Neuronal stem cell (in vitro differentiated cells): ENCODE measurements around the gene SHISA9.

ENCODE experiments used
- DNase-seq: peaks from one replicate; pipeline ENCODE4 v3.0.0-alpha.2; 2013; ENCODE audit warnings: low spot score
- H2AFZ ChIP-seq: one replicate; pipeline ENCODE4 v1.6.1; 2013; ENCODE audit warnings: mild to moderate bottlenecking, low read length, inconsistent platforms
- H2AK5ac ChIP-seq: 2 replicates; pipeline ENCODE4 v1.6.1; 2013; ENCODE audit warnings: low read depth, mild to moderate bottlenecking, inconsistent platforms, low read length, moderate library complexity, mixed read lengths
- H2BK120ac ChIP-seq: 2 replicates; pipeline ENCODE4 v1.6.1; 2013; ENCODE audit warnings: low read depth, mild to moderate bottlenecking, inconsistent platforms, low read length, moderate library complexity, mixed read lengths
- H2BK12ac ChIP-seq: one replicate; pipeline ENCODE4 v1.6.1; 2013; ENCODE audit warnings: low read length, inconsistent platforms
- H2BK15ac ChIP-seq: 2 replicates; pipeline ENCODE4 v1.6.1; 2013; ENCODE audit warnings: mild to moderate bottlenecking, low read length, inconsistent platforms, mixed read lengths
- H2BK5ac ChIP-seq: one replicate; pipeline ENCODE4 v1.6.1; 2013; ENCODE audit warnings: inconsistent platforms, mild to moderate bottlenecking, low read length, moderate library complexity
- H3K14ac ChIP-seq: one replicate; pipeline ENCODE4 v1.6.1; 2013; ENCODE audit warnings: low read length, inconsistent platforms
- H3K18ac ChIP-seq: 2 replicates; pipeline ENCODE4 v1.6.1; 2013; ENCODE audit warnings: low read length, inconsistent platforms
- H3K23ac ChIP-seq: 2 replicates; pipeline ENCODE4 v1.6.1; 2013; ENCODE audit warnings: low read depth, mild to moderate bottlenecking, mixed read lengths, low read length, inconsistent platforms; ENCODE audit not compliant: poor library complexity
- H3K27ac ChIP-seq: replicated peaks from 3 replicates; pipeline ENCODE4 v1.5.1; 2013; ENCODE audit warnings: low read length, inconsistent platforms
- H3K27me3 ChIP-seq, 3 experiments: 2 replicates each; pipeline ENCODE4 v1.6.1; 2013; ENCODE audit warnings: low read length in 3 of 3, mild to moderate bottlenecking in 2 of 3, inconsistent platforms in 1 of 3, low read depth in 1 of 3, mixed read lengths in 1 of 3, moderate library complexity in 1 of 3; ENCODE audit not compliant: control insufficient read depth in 3 of 3, insufficient read depth in 3 of 3
- H3K36me3 ChIP-seq, 2 donors: replicated peaks in 1 of 2; 2 replicates each; pipeline ENCODE4 v1.6.1; 2013; ENCODE audit warnings: low read length in 2 of 2; ENCODE audit not compliant: control insufficient read depth in 2 of 2, insufficient read depth in 2 of 2
- H3K4ac ChIP-seq: 2 replicates; pipeline ENCODE4 v1.6.1; 2013; ENCODE audit warnings: inconsistent platforms, mild to moderate bottlenecking, low read length, moderate library complexity
- H3K4me1 ChIP-seq, 2 donors: 1 replicate in 1 of 2; 2 replicates in 1 of 2; pipeline ENCODE4 v1.6.1; 2013; ENCODE audit warnings: low read length in 2 of 2, low read depth in 1 of 2; ENCODE audit not compliant: control insufficient read depth in 2 of 2, insufficient read depth in 1 of 2
- H3K4me2 ChIP-seq: one replicate; pipeline ENCODE4 v1.6.1; 2013; ENCODE audit warnings: mild to moderate bottlenecking, low read length, inconsistent platforms; ENCODE audit not compliant: insufficient read depth, poor library complexity, severe bottlenecking
- H3K4me3 ChIP-seq, 2 donors: 2 replicates each; pipeline ENCODE4 v1.5.1; 2013; ENCODE audit warnings: low read length in 2 of 2, mild to moderate bottlenecking in 2 of 2, inconsistent platforms in 1 of 2, moderate library complexity in 1 of 2
- H3K79me1 ChIP-seq: one replicate; pipeline ENCODE4 v1.6.1; 2013; ENCODE audit warnings: low read depth, mild to moderate bottlenecking, inconsistent platforms, low read length, moderate library complexity
- H3K9ac ChIP-seq: one replicate; pipeline ENCODE4 v1.6.1; 2013; ENCODE audit warnings: mild to moderate bottlenecking, low read depth, low read length, inconsistent platforms; ENCODE audit not compliant: poor library complexity
- H3K9me3 ChIP-seq, 2 donors: replicated peaks in 1 of 2; 2 replicates each; pipeline versions ENCODE3 to v1.6.1; 2013; ENCODE audit warnings: low read length in 2 of 2, mild to moderate bottlenecking in 2 of 2, inconsistent platforms in 1 of 2, low read depth in 1 of 2, mixed read lengths in 1 of 2, moderate library complexity in 1 of 2; ENCODE audit not compliant: control insufficient read depth in 2 of 2, insufficient read depth in 1 of 2
- H4K8ac ChIP-seq: one replicate; pipeline ENCODE4 v1.6.1; 2013; ENCODE audit warnings: low read depth, mild to moderate bottlenecking, inconsistent platforms, low read length, moderate library complexity
- H4K91ac ChIP-seq: one replicate; pipeline ENCODE4 v1.6.1; 2013; ENCODE audit warnings: low read length, low read depth, mild to moderate bottlenecking, inconsistent platforms; ENCODE audit not compliant: poor library complexity
- WGBS, 2 donors: extraction: QIAGEN DNeasy Blood & Tissue Kit; methylation state at CpG; one replicate each; pipeline ENCODE4 v1.1.7; 2013; ENCODE audit warnings: missing lambda C conversion rate in 2 of 2, mixed read lengths in 1 of 2; ENCODE audit not compliant: insufficient read length in 2 of 2, insufficient replicate concordance in 1 of 2; ENCODE audit errors: extremely low coverage in 2 of 2; 5-methylcytosine and 5-hydroxymethylcytosine counted together

SHISA9 gene

GRCh38 chr16:12898551-12898950, 2.8 kb upstream of the SHISA9 start:
- Histone ChIP-seq H3K14ac (no peak overlapping the region), H4K8ac (no peak overlapping the region), H2BK120ac (no peak overlapping the region), H3K9ac (no peak overlapping the region), H3K4me2 (no peak overlapping the region), H3K4me1 (peaks cover 0 to 4% of the 10 kb centered on the region in 2 donors), H3K36me3 (no peaks in the 10 kb centered on the region), H3K18ac (no peak overlapping the region), H2BK5ac (no peak overlapping the region), H3K4ac (no peak overlapping the region), H3K27ac (no peak overlapping the region), H2BK12ac (no peak overlapping the region), H3K4me3 (no peak overlapping the region), H3K23ac (no peak overlapping the region), H3K27me3 (peaks cover 0 to 55% (median 7%) of the 10 kb centered on the region in 3 experiments), H3K9me3 (no peaks in the 10 kb centered on the region), H2AFZ (no peak overlapping the region), H2AK5ac (no peak overlapping the region), H3K79me1 (peaks cover 9% of the 10 kb centered on the region), H4K91ac (no peak overlapping the region), H2BK15ac (no peak overlapping the region)
- WGBS, 2 donors = no CpG with 5 or more reads among the region's 3 CpGs
- DNase-seq = no peak

GRCh38 chr16:12899529-12900143, 1.8 kb upstream of the SHISA9 start:
- no peak overlapping the region for H2BK12ac ChIP-seq
- H2BK120ac ChIP-seq = no peak overlapping the region
- no peak overlapping the region for H2AFZ ChIP-seq
- whole genome bisulfite sequencing, 2 donors = no CpG with 5 or more reads among the region's 6 CpGs
- no peak overlapping the region for H3K4ac ChIP-seq
- no peak overlapping the region for H2AK5ac ChIP-seq
- H3K9ac ChIP-seq = no peak overlapping the region
- H3K18ac ChIP-seq = no peak overlapping the region
- no peak for DNase-seq
- H2BK15ac ChIP-seq = no peak overlapping the region
- H3K9me3 ChIP-seq = no peaks in the 10 kb centered on the region
- H3K23ac ChIP-seq = no peak overlapping the region
- no peak overlapping the region for H3K27ac ChIP-seq
- peaks cover 9% of the 10 kb centered on the region for H3K79me1 ChIP-seq
- H4K8ac ChIP-seq = no peak overlapping the region
- no peak overlapping the region for H3K4me2 ChIP-seq
- no peak overlapping the region for H2BK5ac ChIP-seq
- H4K91ac ChIP-seq = no peak overlapping the region
- peaks cover 0 to 66% (median 7%) of the 10 kb centered on the region in 3 experiments for H3K27me3 ChIP-seq
- peaks cover 0 to 7% of the 10 kb centered on the region in 2 donors for H3K4me1 ChIP-seq
- no peaks in the 10 kb centered on the region for H3K36me3 ChIP-seq
- H3K4me3 ChIP-seq = no peak overlapping the region
- H3K14ac ChIP-seq = no peak overlapping the region

GRCh38 chr16:12900156-12900555, 1.2 kb upstream of the SHISA9 start:
- Histone ChIP-seq H3K18ac (no peak overlapping the region), H2AK5ac (no peak overlapping the region), H2BK120ac (no peak overlapping the region), H2BK12ac (no peak overlapping the region), H3K27me3 (peaks cover 0 to 72% (median 7%) of the 10 kb centered on the region in 3 experiments), H3K4ac (no peak overlapping the region), H3K4me2 (peak overlapping the region; percentile 98), H3K9me3 (no peaks in the 10 kb centered on the region), H4K8ac (no peak overlapping the region), H2BK5ac (no peak overlapping the region), H3K14ac (no peak overlapping the region), H3K36me3 (no peaks in the 10 kb centered on the region), H3K79me1 (peaks cover 9% of the 10 kb centered on the region), H3K9ac (no peak overlapping the region), H2AFZ (no peak overlapping the region), H3K4me3 (no peak overlapping the region), H2BK15ac (no peak overlapping the region), H3K4me1 (peaks cover 0 to 7% of the 10 kb centered on the region in 2 donors), H3K27ac (no peak overlapping the region), H3K23ac (no peak overlapping the region), H4K91ac (no peak overlapping the region)
- no peak for DNase-seq
- WGBS, 2 donors = no CpG with 5 or more reads among the region's 7 CpGs

- Histone ChIP-seq H2BK120ac (no peak overlapping the region), H2BK12ac (peak overlapping the region; percentile 18), H3K4ac (no peak overlapping the region), H3K14ac (peak overlapping the region; percentile 85), H2BK5ac (no peak overlapping the region), H2BK15ac (peak overlapping the region; percentile 93), H3K79me1 (peaks cover 9% of the 10 kb centered on the region), H4K8ac (no peak overlapping the region), H3K18ac (peak overlapping the region; percentile 96), H3K36me3 (no peaks in the 10 kb centered on the region), H3K23ac (peak overlapping the region; percentile 86), H3K27ac (no peak overlapping the region), H3K4me2 (peak overlapping the region; percentile 98), H3K9ac (peak overlapping the region; percentile 88), H2AK5ac (peak overlapping the region; percentile 51), H3K4me1 (peaks cover 0 to 7% of the 10 kb centered on the region in 2 donors), H2AFZ (no peak overlapping the region), H3K4me3 (peak overlapping the region in 1 of 2 donors; percentile 74), H4K91ac (no peak overlapping the region), H3K9me3 (no peaks in the 10 kb centered on the region), H3K27me3 (peaks cover 0 to 73% (median 7%) of the 10 kb centered on the region in 3 experiments)
- DNase-seq = no peak
- WGBS, 2 donors = no CpG with 5 or more reads among the region's 37 CpGs
These were observed 697 bp upstream of the SHISA9 start for GRCh38 chr16:12900599-12901203.
